IMR-90 (cell line): ENCODE results near the gene HSPG2. TPM values are rescaled to one million over a fixed set of nuclear protein-coding genes. Genes with fewer than 3 reads are reported as not detected.

Experiments used
- ATAC-seq: fragments of 200-7000 bp; cut with Tn5 transposase; 2 replicates; pipeline ENCODE4 v1.9.1; 2020; ENCODE audit warnings: low read depth, mild to moderate bottlenecking, moderate library complexity
- BruUV-seq: library from RNA; stranded (reverse); fragments of 400-500 nt; replicated peaks from 2 replicates; lab custom pipeline; 2021; lab: Mats Ljungman, UMichigan
- CTCF ChIA-PET: fragments of 300-600 bp; formaldehyde crosslinking; extraction: SDS; loops from one replicate; lab custom pipeline; 2021; ENCODE audit warnings: antibody characterized with exemption; lab: Yijun Ruan, JAX
- POLR2A ChIA-PET: fragments of 300-600 bp; sonication (Branson Sonifier 250); formaldehyde crosslinking; loops from one replicate; lab custom pipeline; 2022; ENCODE audit warnings: antibody characterized with exemption; ENCODE audit not compliant: unreplicated experiment; lab: Charles Lee
- DNase-seq: peaks from one replicate; pipeline ENCODE4 v3.0.0; 2013
- H2AFZ ChIP-seq: replicated peaks from 2 replicates; pipeline ENCODE3; 2013; ENCODE audit warnings: low read length, mild to moderate bottlenecking; ENCODE audit not compliant: poor library complexity
- H2AK5ac ChIP-seq: 2 replicates; pipeline ENCODE4 v1.6.1; 2013; ENCODE audit warnings: low read depth, low read length, inconsistent platforms
- H2AK9ac ChIP-seq: replicated peaks from 2 replicates; pipeline ENCODE3; 2013; ENCODE audit warnings: mild to moderate bottlenecking, low read depth, low read length, moderate library complexity; ENCODE audit not compliant: poor library complexity
- H2BK120ac ChIP-seq: 2 replicates; pipeline ENCODE4 v1.6.1; 2013; ENCODE audit warnings: low read depth, low read length, inconsistent platforms
- H2BK15ac ChIP-seq: 3 replicates; pipeline ENCODE4 v1.6.1; 2013; ENCODE audit warnings: low read depth, low read length, inconsistent platforms
- H2BK20ac ChIP-seq: 2 replicates; pipeline ENCODE4 v1.6.1; 2013; ENCODE audit warnings: low read depth, mild to moderate bottlenecking, inconsistent platforms, low read length, moderate library complexity
- H2BK5ac ChIP-seq: 2 replicates; pipeline ENCODE4 v1.6.1; 2013; ENCODE audit warnings: mild to moderate bottlenecking, low read depth, low read length, inconsistent platforms; ENCODE audit not compliant: poor library complexity, severe bottlenecking
- H3K14ac ChIP-seq: replicated peaks from 2 replicates; pipeline ENCODE4 v1.6.1; 2013; ENCODE audit warnings: low read depth, low read length, inconsistent platforms
- H3K18ac ChIP-seq: 2 replicates; pipeline ENCODE4 v1.6.1; 2013; ENCODE audit warnings: low read depth, low read length, control low read depth
- H3K23ac ChIP-seq: 2 replicates; pipeline ENCODE4 v1.6.1; 2013; ENCODE audit warnings: low read depth, low read length, inconsistent platforms
- H3K27ac ChIP-seq: 2 replicates; pipeline ENCODE4 v1.5.1; 2013; ENCODE audit warnings: mild to moderate bottlenecking, control low read depth, low read length; ENCODE audit not compliant: insufficient read depth
- H3K27me3 ChIP-seq: 2 replicates; pipeline ENCODE4 v1.6.1; 2013; ENCODE audit warnings: low read length; ENCODE audit not compliant: control insufficient read depth, insufficient read depth
- H3K36me3 ChIP-seq: 2 replicates; pipeline ENCODE4 v1.6.1; 2013; ENCODE audit warnings: low read length, mixed read lengths; ENCODE audit not compliant: control insufficient read depth, insufficient read depth
- H3K4ac ChIP-seq: 2 replicates; pipeline ENCODE4 v1.6.1; 2013; ENCODE audit warnings: low read depth, low read length, inconsistent platforms
- H3K4me1 ChIP-seq: 2 replicates; pipeline ENCODE4 v1.6.1; 2013; ENCODE audit warnings: low read length, mixed read lengths; ENCODE audit not compliant: control insufficient read depth, insufficient read depth
- H3K4me2 ChIP-seq: 2 replicates; pipeline ENCODE4 v1.6.1; 2013; ENCODE audit warnings: low read depth, mild to moderate bottlenecking, control low read depth, low read length, moderate library complexity
- H3K4me3 ChIP-seq: 2 replicates; pipeline ENCODE4 v1.5.1; 2013; ENCODE audit warnings: low read depth, mild to moderate bottlenecking, control low read depth, low read length, moderate library complexity; ENCODE audit not compliant: insufficient read depth
- H3K56ac ChIP-seq: 2 replicates; pipeline ENCODE4 v1.6.1; 2013; ENCODE audit warnings: low read length, inconsistent platforms; ENCODE audit not compliant: insufficient read depth; ENCODE audit errors: extremely low read depth
- H3K79me1 ChIP-seq, 2 experiments: 2 replicates each; pipeline ENCODE4 v1.6.1; 2013; ENCODE audit warnings: low read length in 2 of 2, inconsistent platforms in 1 of 2, low read depth in 1 of 2
- H3K9ac ChIP-seq: 2 replicates; pipeline ENCODE4 v1.6.1; 2013; ENCODE audit warnings: low read depth, low read length, control low read depth
- H3K9me1 ChIP-seq: 2 replicates; pipeline ENCODE4 v1.6.1; 2013; ENCODE audit warnings: low read length, inconsistent platforms; ENCODE audit not compliant: insufficient read depth
- H3K9me3 ChIP-seq: 2 replicates; pipeline ENCODE4 v1.6.1; 2013; ENCODE audit warnings: low read length; ENCODE audit not compliant: control insufficient read depth, insufficient read depth
- H4K20me1 ChIP-seq: 2 replicates; pipeline ENCODE4 v1.6.1; 2013; ENCODE audit warnings: low read length, inconsistent platforms; ENCODE audit not compliant: insufficient read depth
- H4K5ac ChIP-seq: 2 replicates; pipeline ENCODE4 v1.6.1; 2013; ENCODE audit warnings: mild to moderate bottlenecking, low read depth, low read length, control low read depth
- H4K8ac ChIP-seq, 2 experiments: 2 replicates each; pipeline ENCODE4 v1.6.1; 2013; ENCODE audit warnings: low read depth in 2 of 2, low read length in 2 of 2, control low read depth in 1 of 2, inconsistent platforms in 1 of 2
- H4K91ac ChIP-seq: 2 replicates; pipeline ENCODE4 v1.6.1; 2013; ENCODE audit warnings: low read depth, low read length, inconsistent platforms; ENCODE audit not compliant: insufficient read depth
- BHLHE40 ChIP-seq: fragments of 150-350 bp; IDR thresholded peaks from 2 replicates; pipeline ENCODE4 v1.6.1; 2016; ENCODE audit warnings: mild to moderate bottlenecking, low read depth, low read length
- CEBPB ChIP-seq: IDR thresholded peaks from 2 replicates; pipeline ENCODE4 v1.6.1; 2012; ENCODE audit warnings: low read depth, low read length, improper control_type of control experiment
- CHD1 ChIP-seq: IDR thresholded peaks from 2 replicates; pipeline ENCODE4 v1.6.1; 2012; ENCODE audit warnings: low read depth, low read length, improper control_type of control experiment
- ELK1 ChIP-seq: fragments of 150-350 bp; IDR thresholded peaks from 2 replicates; pipeline ENCODE4 v1.6.1; 2016; ENCODE audit warnings: low read depth, mild to moderate bottlenecking, low read length, moderate library complexity, borderline replicate concordance
- FOS ChIP-seq: fragments of 150-350 bp; IDR thresholded peaks from 2 replicates; pipeline ENCODE4 v1.6.1; 2016; ENCODE audit warnings: low read depth, low read length
- MAFK ChIP-seq: IDR thresholded peaks from 2 replicates; pipeline ENCODE4 v1.6.1; 2012; ENCODE audit warnings: low read depth, low read length, improper control_type of control experiment
- MAZ ChIP-seq: IDR thresholded peaks from 2 replicates; pipeline ENCODE4 v1.6.1; 2012; ENCODE audit warnings: low read depth, mild to moderate bottlenecking, low read length, improper control_type of control experiment, moderate library complexity, borderline replicate concordance
- MXI1 ChIP-seq: IDR thresholded peaks from 2 replicates; pipeline ENCODE4 v1.6.1; 2012; ENCODE audit warnings: low read depth, mild to moderate bottlenecking, low read length, moderate library complexity, borderline replicate concordance
- POLR2A ChIP-seq: IDR thresholded peaks from 2 replicates; pipeline ENCODE4 v1.6.1; 2012; ENCODE audit warnings: mild to moderate bottlenecking, low read depth, low read length
- RAD21 ChIP-seq: IDR thresholded peaks from 2 replicates; pipeline ENCODE4 v1.6.1; 2012; ENCODE audit warnings: low read length, improper control_type of control experiment
- RCOR1 ChIP-seq: IDR thresholded peaks from 2 replicates; pipeline ENCODE4 v1.6.1; 2012; ENCODE audit warnings: mild to moderate bottlenecking, low read length, improper control_type of control experiment; ENCODE audit not compliant: insufficient replicate concordance
- RFX5 ChIP-seq: IDR thresholded peaks from 2 replicates; pipeline ENCODE4 v1.8.0; 2012; ENCODE audit warnings: low read depth, mild to moderate bottlenecking, low read length, moderate library complexity
- SMC3 ChIP-seq: fragments of 150-350 bp; IDR thresholded peaks from 2 replicates; pipeline ENCODE4 v1.6.1; 2016; ENCODE audit warnings: low read depth, mild to moderate bottlenecking, antibody characterized with exemption, low read length, moderate library complexity
- USF2 ChIP-seq: fragments of 150-350 bp; IDR thresholded peaks from 2 replicates; pipeline ENCODE4 v1.6.1; 2017; ENCODE audit warnings: mild to moderate bottlenecking, antibody characterized with exemption, low read length, low read depth
- WGBS, 2 experiments: methylation state at CpG; one replicate each; pipeline versions ENCODE4 v1.1.5 to v1.1.7; 2013; ENCODE audit warnings: missing lambda C conversion rate in 2 of 2; ENCODE audit not compliant: insufficient read length in 1 of 2; ENCODE audit errors: extremely low coverage in 2 of 2; 5-methylcytosine and 5-hydroxymethylcytosine counted together
- dilution Hi-C: fragments of 300-500 bp; cut with HindIII; formaldehyde crosslinking; loops from one replicate; pipeline ENCODE4 v1.14.3; 2018; ENCODE audit warnings: low sequenced_read_pairs; ENCODE audit not compliant: unreplicated experiment
- in situ Hi-C: fragments of 300-500 bp; cut with MboI; formaldehyde crosslinking; loops from 3 replicates; pipeline ENCODE4 v1.14.3; 2019; ENCODE audit warnings: low sequenced_read_pairs, inconsistent platforms, mixed read lengths
- intact Hi-C: fragments of 100-400 bp; cut with micrococcal nuclease; formaldehyde crosslinking; loops from 2 replicates; pipeline ENCODE4 v1.10.0; 2022
- polyA plus RNA-seq, 3 experiments: library from polyadenylated mRNA; depleted of rRNA; stranded (reverse); fragments of >200 nt; gene quantifications; 2 replicates each; pipeline ENCODE4 v1.2.3, GENCODE V29; 2012; ENCODE audit warnings: low replicate concordance in 1 of 3
- total RNA-seq: library from RNA; depleted of rRNA; stranded (reverse); fragments of >200 nt; gene quantifications from 2 replicates; pipeline ENCODE4 v1.2.3, GENCODE V29; 2012

HSPG2 gene
- total and polyA plus RNA-seq, 2 of the 4 experiments (the other 2 are of a cell fraction): 15.8 to 94.0 TPM

GRCh38 chr1:21902026-21903012, 34.8 kb downstream of the HSPG2 start (continued):
- TF ChIP-seq USF2: no peak

- H3K23ac ChIP-seq: no peak overlapping the region
- WGBS, 2 experiments: 80% methylated on average over 1 of the region's 5 CpGs; no CpG with 5 or more reads in 1 of the 2 experiments
- H4K5ac ChIP-seq: no peak overlapping the region
- H2BK5ac ChIP-seq: no peak overlapping the region
- H3K14ac ChIP-seq: no peak overlapping the region
- H3K27me3 ChIP-seq: no peaks in the 10 kb centered on the region
- ChIA-PET CTCF (no interaction called here), POLR2A (no interaction called here)
- no peak overlapping the region for H4K91ac ChIP-seq
- no peak overlapping the region for H2BK20ac ChIP-seq
- intact Hi-C loops: no loop called here
- no peak overlapping the region for H4K8ac ChIP-seq
- H3K36me3 ChIP-seq: peaks cover 18% of the 10 kb centered on the region; the same call in 1 of the 2 replicates
- no peak overlapping the region for H3K4ac ChIP-seq
- H3K56ac ChIP-seq: no peak overlapping the region
- H3K79me1 ChIP-seq: peaks cover 27 to 94% of the 10 kb centered on the region in 2 experiments
- dilution Hi-C loops: no loop called here
- DNase-seq: peak; percentile 27
- H3K9ac ChIP-seq: no peak overlapping the region
- no peak overlapping the region for H2AK9ac ChIP-seq
- H3K4me1 ChIP-seq: peaks cover 11% of the 10 kb centered on the region
- in situ Hi-C loops: no loop called here
- peaks cover 89% of the 10 kb centered on the region for H4K20me1 ChIP-seq
- H2BK15ac ChIP-seq: no peak overlapping the region
- H3K9me1 ChIP-seq: peaks cover 27% of the 10 kb centered on the region
- BruUV-seq: no TSS peak
- H2AK5ac ChIP-seq: no peak overlapping the region
- H3K4me2 ChIP-seq: no peak overlapping the region
- H3K4me3 ChIP-seq: no peak overlapping the region
- no peak overlapping the region for H2BK120ac ChIP-seq
- H3K27ac ChIP-seq: no peak overlapping the region
- no peaks in the 10 kb centered on the region for H3K9me3 ChIP-seq
- H3K18ac ChIP-seq: no peak overlapping the region
- peak; percentile 52 for ATAC-seq
- H2AFZ ChIP-seq: no peak overlapping the region
- TF ChIP-seq BHLHE40 (no peak), USF2 (no peak), MAFK (no peak), CHD1 (no peak), ELK1 (no peak), RCOR1 (no peak), MAZ (no peak), FOS (no peak), RFX5 (no peak), SMC3 (no peak), RAD21 (no peak), CEBPB (no peak), MXI1 (no peak), POLR2A (no peak)
These were observed 35.6 kb downstream of the HSPG2 start for GRCh38 chr1:21901473-21901847.
